Esophagus muscularis mucosa (tissue), 4 donors: ENCODE measurements around the gene SIGLEC9.

Experiments
- EP300 ChIP-seq: sonication (generic); formaldehyde crosslinking; IDR thresholded peaks from one replicate; pipeline ENCODE4 v1.6.1; 2017; ENCODE audit warnings: antibody characterized with exemption
- POLR2A ChIP-seq: fragments of 450-650 bp; IDR thresholded peaks from one replicate; pipeline ENCODE4 v1.6.1; 2017; ENCODE audit warnings: antibody characterized with exemption, moderate library complexity, mild to moderate bottlenecking, low read depth
- POLR2AphosphoS5 ChIP-seq, 2 donors: sonication (generic); formaldehyde crosslinking; IDR thresholded peaks; one replicate each; pipeline ENCODE4 v1.6.1; 2017; ENCODE audit warnings: antibody characterized with exemption in 2 of 2
- TF ChIP-seq, protein P1 (sequence below), 3 experiments: fragments of 200-600 bp in 2 of 3; fragments of 450-650 bp in 1 of 3; sonication (generic) in 2 of 3; IDR thresholded peaks; one replicate each; pipeline ENCODE4 v1.5.1; 2017 to 2019; ENCODE audit warnings: antibody characterized with exemption in 3 of 3, mild to moderate bottlenecking in 2 of 3, moderate library complexity in 1 of 3

DNA sequence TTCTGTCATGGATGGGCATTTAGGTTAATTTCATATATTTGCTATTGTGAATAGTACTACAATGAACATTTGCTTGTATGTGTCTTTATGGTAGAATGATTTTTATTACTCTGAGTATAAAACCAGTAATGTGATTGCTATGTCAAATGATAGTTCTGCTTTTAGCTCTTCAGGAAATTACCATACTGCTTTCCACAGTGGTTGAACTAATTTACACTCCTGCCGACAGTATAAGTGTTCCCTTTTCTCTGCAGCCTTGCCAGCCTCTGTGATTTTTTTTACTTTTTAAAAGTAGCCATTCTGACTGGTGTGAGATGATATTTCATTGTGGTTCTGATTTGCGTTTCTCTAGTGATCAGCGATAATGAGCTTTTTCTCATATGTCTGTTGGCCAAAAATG lies 23.9 kb downstream of the SIGLEC9 start:
- TF ChIP-seq, protein P1, sequence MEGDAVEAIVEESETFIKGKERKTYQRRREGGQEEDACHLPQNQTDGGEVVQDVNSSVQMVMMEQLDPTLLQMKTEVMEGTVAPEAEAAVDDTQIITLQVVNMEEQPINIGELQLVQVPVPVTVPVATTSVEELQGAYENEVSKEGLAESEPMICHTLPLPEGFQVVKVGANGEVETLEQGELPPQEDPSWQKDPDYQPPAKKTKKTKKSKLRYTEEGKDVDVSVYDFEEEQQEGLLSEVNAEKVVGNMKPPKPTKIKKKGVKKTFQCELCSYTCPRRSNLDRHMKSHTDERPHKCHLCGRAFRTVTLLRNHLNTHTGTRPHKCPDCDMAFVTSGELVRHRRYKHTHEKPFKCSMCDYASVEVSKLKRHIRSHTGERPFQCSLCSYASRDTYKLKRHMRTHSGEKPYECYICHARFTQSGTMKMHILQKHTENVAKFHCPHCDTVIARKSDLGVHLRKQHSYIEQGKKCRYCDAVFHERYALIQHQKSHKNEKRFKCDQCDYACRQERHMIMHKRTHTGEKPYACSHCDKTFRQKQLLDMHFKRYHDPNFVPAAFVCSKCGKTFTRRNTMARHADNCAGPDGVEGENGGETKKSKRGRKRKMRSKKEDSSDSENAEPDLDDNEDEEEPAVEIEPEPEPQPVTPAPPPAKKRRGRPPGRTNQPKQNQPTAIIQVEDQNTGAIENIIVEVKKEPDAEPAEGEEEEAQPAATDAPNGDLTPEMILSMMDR (IDR thresholded peaks at IDR 0.05): no peak
- TF ChIP-seq POLR2AphosphoS5 (IDR thresholded peaks at IDR 0.05) (no peak), EP300 (no peak), POLR2A (no peak)
